Sciatic nerve (tissue), 2 donors: ENCODE measurements around the gene MAMDC2. TPM values are rescaled to one million over a fixed set of nuclear protein-coding genes. Genes with fewer than 3 reads are reported as not detected.

ENCODE experiments used
- ATAC-seq: fragments of 200-7000 bp; cut with Tn5 transposase; one replicate; pipeline ENCODE4 v1.9.1; 2020; ENCODE audit warnings: mild to moderate bottlenecking, moderate library complexity
- DNase-seq: peaks from one replicate; pipeline ENCODE4 v3.0.0-alpha.2; 2020; ENCODE audit warnings: low spot score
- intact Hi-C: fragments of 100-400 bp; cut with DNase I; formaldehyde crosslinking; loops from one replicate; pipeline ENCODE4 v1.14.2; 2022
- total RNA-seq: library from RNA; stranded (reverse); fragmentation: NEBNext Ultra II Directional; extraction: Animal tissue kit (Norgen Biotek cat#: 25700); gene quantifications from one replicate; pipeline ENCODE4 v1.2.1, GENCODE V29; 2021
- donor health status: DM: no; HTN: no; CAD: no.
- donor health status: DM: no; HTN: no; CAD: no.

The MAMDC2 gene
- total RNA-seq, 1 donor from 2014 or later: 18.5 TPM

GRCh38 chr9:70121818-70122436 lies 78.3 kb downstream of the MAMDC2 start:
- DNase-seq: no peak
- ATAC-seq: peak; percentile 50
- intact Hi-C loops: no loop called here

DNA sequence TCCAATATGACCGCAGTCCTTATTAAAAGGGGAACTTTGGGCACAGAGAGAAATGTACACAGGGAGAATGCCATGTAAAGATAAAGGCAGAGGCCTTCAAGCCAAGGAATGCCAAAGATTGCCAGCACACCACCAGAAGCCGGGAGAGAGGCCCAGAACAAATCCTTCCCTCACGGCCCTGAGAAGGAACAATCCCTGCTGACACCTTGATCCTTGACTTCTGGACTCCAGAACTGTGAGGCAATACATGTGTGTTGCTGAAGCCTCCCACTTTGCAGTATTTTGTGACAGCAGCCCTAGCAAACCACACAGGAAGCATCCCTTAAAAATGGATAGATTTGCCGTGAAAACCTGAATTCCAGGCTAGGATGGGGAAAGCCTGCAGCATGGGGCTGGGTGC lies 80.0 kb downstream of the MAMDC2 start:
- intact Hi-C loops: no loop called here
- no peak for ATAC-seq
- no peak for DNase-seq

- no peak for ATAC-seq
- intact Hi-C loops: no loop called here
- no peak for DNase-seq
Observed at GRCh38 chr9:70125621-70126263, 82.1 kb downstream of the MAMDC2 start.

- no peak for ATAC-seq
- DNase-seq: no peak
- intact Hi-C loops: no loop called here
Observed at GRCh38 chr9:70127036-70127435, 83.4 kb downstream of the MAMDC2 start.

DNA sequence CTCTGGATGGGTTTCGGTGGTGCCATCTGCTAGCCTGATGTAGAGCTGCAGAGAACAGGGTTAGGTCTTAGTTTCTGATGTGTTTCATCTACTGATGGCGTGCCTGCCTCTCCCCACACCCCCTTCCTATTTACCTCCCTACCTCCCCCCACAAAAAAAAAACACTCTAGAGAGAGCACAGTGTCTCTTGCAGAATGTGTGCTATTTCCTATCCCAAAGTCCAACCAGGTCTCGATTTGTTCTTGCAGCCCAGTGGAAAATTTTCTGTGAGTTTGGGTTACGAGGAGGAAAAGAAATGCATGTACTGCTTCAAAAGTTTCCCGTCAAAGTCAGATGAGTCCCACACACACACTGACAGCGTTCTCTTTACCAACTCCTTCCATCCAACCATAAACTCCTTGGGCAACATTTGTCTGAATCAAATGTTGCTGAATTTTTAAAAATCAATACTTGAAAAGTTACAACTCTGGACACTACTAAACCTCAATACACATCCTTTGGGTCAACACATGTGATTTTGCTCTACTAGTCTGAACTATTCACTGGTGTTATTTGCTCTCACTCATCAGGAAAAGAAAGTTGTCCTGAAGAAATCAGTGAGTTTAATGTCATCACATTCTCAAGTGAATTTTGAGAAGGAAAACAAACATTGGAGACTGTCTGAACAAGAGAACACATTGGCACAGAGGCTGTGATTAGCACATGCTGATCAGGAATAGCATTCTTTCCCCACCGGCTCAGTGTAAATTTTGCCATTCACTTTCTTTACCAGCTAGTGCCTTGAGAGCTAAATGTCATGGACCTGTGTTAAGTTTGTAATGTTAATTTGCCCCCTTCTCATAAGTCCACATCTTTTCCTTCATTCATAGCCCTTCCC lies 84.1 kb downstream of the MAMDC2 start:
- DNase-seq (no peak), ATAC-seq (no peak)
- intact Hi-C loops: no loop called here

GRCh38 chr9:70130266-70130665 lies 86.6 kb downstream of the MAMDC2 start:
- ATAC-seq (no peak), DNase-seq (no peak)
- intact Hi-C loops: no loop called here

DNA sequence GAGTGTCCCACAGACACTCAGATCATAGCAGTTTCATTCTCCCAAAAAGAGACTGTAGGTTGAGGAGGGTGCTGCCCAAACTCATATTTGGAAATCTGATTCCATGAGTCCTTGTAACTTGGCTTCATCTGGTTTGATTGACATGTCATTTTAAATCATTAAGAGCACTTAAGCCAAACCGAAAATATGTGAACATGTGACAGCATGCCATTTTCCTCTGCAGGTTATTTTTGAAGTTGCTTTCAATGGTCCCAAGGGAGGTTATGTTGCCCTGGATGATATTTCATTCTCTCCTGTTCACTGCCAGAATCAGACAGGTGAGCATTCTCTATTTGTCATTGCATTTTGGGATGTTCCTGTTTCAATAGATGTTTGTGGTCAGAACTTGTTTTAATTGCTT lies 87.6 kb downstream of the MAMDC2 start:
- ATAC-seq (no peak), DNase-seq (no peak)
- intact Hi-C loops: no loop called here

- no peak for ATAC-seq
- DNase-seq: no peak
- intact Hi-C loops: no loop called here
Observed at GRCh38 chr9:70133253-70134208, 89.9 kb downstream of the MAMDC2 start.

- intact Hi-C loops: no loop called here
- ATAC-seq (no peak), DNase-seq (no peak)
Observed at GRCh38 chr9:70134360-70134759, 90.7 kb downstream of the MAMDC2 start.

GRCh38 chr9:70135176-70135575 lies 91.5 kb downstream of the MAMDC2 start:
- DNase-seq: no peak
- intact Hi-C loops: no loop called here
- ATAC-seq: no peak

DNA sequence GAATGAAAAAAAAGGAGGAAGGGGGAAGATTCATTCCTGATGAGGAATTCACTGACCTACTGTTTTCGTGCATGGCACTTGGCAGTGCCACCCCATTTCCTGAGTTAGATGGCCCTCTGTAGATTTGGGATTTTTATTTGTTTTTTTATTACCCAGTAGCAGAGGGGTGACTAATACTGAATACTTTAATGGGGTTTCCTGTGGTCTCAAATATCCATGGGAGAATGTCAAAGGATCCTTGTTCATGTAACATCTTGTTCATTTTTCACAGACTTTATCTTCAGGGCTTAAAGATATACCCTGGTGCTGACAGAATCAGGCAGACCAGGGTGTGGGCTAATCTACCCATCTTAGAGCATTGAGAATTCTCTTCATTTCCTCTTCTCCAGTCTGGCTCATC lies 93.0 kb downstream of the MAMDC2 start:
- no peak for ATAC-seq
- intact Hi-C loops: no loop called here

GRCh38 chr9:70137577-70137976 lies 93.9 kb downstream of the MAMDC2 start:
- no peak for ATAC-seq
- DNase-seq: no peak
- intact Hi-C loops: no loop called here

More for the DNA sequence above, 93.0 kb downstream of the MAMDC2 start:
- no peak for DNase-seq

- no peak for ATAC-seq
- intact Hi-C loops: no loop called here
- no peak for DNase-seq
Observed at GRCh38 chr9:70142101-70142500, 98.5 kb downstream of the MAMDC2 start.

GRCh38 chr9:70143394-70144130 lies 99.9 kb downstream of the MAMDC2 start:
- ATAC-seq: no peak
- DNase-seq: no peak
- intact Hi-C loops: no loop called here

GRCh38 chr9:70144131-70144503 lies 100.5 kb downstream of the MAMDC2 start:
- DNase-seq (no peak), ATAC-seq (no peak)
- intact Hi-C loops: no loop called here

- intact Hi-C loops: no loop called here
- ATAC-seq: no peak
- DNase-seq: no peak
Observed at GRCh38 chr9:70145981-70146380, 102.3 kb downstream of the MAMDC2 start.

DNA sequence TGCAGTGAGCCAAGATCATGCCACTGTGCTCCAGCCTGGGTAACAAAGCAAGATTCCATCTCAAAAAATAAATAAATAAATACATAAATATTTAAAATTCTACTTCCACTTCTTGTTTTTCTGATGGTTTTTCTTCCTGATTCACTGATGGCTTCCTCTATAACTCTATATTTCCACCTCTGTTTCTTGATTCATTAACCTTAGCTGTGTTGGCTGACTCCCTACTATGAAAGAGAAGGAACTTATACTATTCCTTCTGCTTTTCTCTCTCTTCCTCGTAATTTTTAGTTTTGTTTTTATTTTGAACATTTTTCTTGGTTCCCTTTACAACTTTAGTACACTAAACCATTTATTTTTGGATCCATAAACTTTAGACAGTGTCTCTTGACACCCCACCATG lies 103.5 kb downstream of the MAMDC2 start:
- no peak for DNase-seq
- intact Hi-C loops: no loop called here
- ATAC-seq: no peak

- intact Hi-C loops: no loop called here
- DNase-seq: no peak
- no peak for ATAC-seq
Observed at GRCh38 chr9:70147651-70148050, 104.0 kb downstream of the MAMDC2 start.
